Kidney epithelial cell (primary cell): ENCODE results near the gene AQP12A. TPM values are rescaled to one million over a fixed set of nuclear protein-coding genes. Genes with fewer than 3 reads are reported as not detected.
"Not testable (repeated sequence)": the region's sequence is repeated elsewhere in the genome, so short reads cannot be mapped to it uniquely, and the experiment has no call there.

ENCODE experiments used
- DNase-seq: peaks from one replicate; pipeline ENCODE4 v3.0.0-alpha.2; 2010; ENCODE audit warnings: low read depth
- H3K27me3 ChIP-seq: 2 replicates; pipeline ENCODE4 v1.6.0; 2011; ENCODE audit warnings: low read length; ENCODE audit not compliant: control insufficient read depth, insufficient read depth
- H3K36me3 ChIP-seq: 2 replicates; pipeline ENCODE4 v1.5.1; 2011; ENCODE audit warnings: low read length; ENCODE audit not compliant: control insufficient read depth, insufficient read depth
- H3K4me3 ChIP-seq: 2 replicates; pipeline ENCODE4 v1.5.1; 2011; ENCODE audit warnings: low read depth, mild to moderate bottlenecking, control low read depth, low read length
- CTCF ChIP-seq: IDR thresholded peaks from 2 replicates; pipeline ENCODE4 v1.5.1; 2011; ENCODE audit warnings: mild to moderate bottlenecking, moderate library complexity, low read length, control low read depth, inconsistent platforms; ENCODE audit not compliant: insufficient read depth, poor library complexity, severe bottlenecking
- total RNA-seq: library from RNA; depleted of rRNA; stranded (reverse); fragments of >200 nt; gene quantifications from 2 replicates; pipeline ENCODE4 v1.2.3, GENCODE V29; 2015

AQP12A gene
- total RNA-seq, 1 donor from 2014 or later, result not detected

GRCh38 chr2:240682431-240683224 is 9.0 kb upstream of the AQP12A start, which contains the start of gene AQP12B:
Gene AQP12B (minus strand): TSS chr2:240682885. CDS start chr2:240682837, 48 bp downstream.
- H3K27me3 ChIP-seq, result peaks cover 20% of the 10 kb centered on the region
- not testable (repeated sequence) for H3K36me3 ChIP-seq, H3K4me3 ChIP-seq, DNase-seq

GRCh38 chr2:240683329-240683979 is 8.2 kb upstream of the AQP12A start:
- H3K27me3 ChIP-seq, result peaks cover 28% of the 10 kb centered on the region
- H3K4me3 ChIP-seq, H3K36me3 ChIP-seq, DNase-seq: not testable (repeated sequence)

GRCh38 chr2:240683980-240684728 is 7.5 kb upstream of the AQP12A start:
- H3K4me3 ChIP-seq, DNase-seq, H3K36me3 ChIP-seq: not testable (repeated sequence)
- H3K27me3 ChIP-seq, result peaks cover 28% of the 10 kb centered on the region

- no peak overlapping the region for H3K4me3 ChIP-seq
- DNase-seq, result no peak
- no peak for TF ChIP-seq CTCF
- H3K36me3 ChIP-seq, result no peaks in the 10 kb centered on the region
- peaks cover 28% of the 10 kb centered on the region for H3K27me3 ChIP-seq
Observed at GRCh38 chr2:240685771-240686371, 5.8 kb upstream of the AQP12A start.

GRCh38 chr2:240686460-240686859 is 5.2 kb upstream of the AQP12A start:
- Histone ChIP-seq H3K4me3 (no peak overlapping the region), H3K27me3 (peaks cover 28% of the 10 kb centered on the region), H3K36me3 (no peaks in the 10 kb centered on the region)
- DNase-seq, result no peak
- no peak for TF ChIP-seq CTCF

GRCh38 chr2:240687045-240687740 is 4.5 kb upstream of the AQP12A start:
- Histone ChIP-seq H3K27me3 (peaks cover 28% of the 10 kb centered on the region), H3K4me3 (no peak overlapping the region), H3K36me3 (no peaks in the 10 kb centered on the region)
- TF ChIP-seq CTCF, result no peak
- DNase-seq, result no peak
